ENCODE results near the gene OXGR1.
"Not testable (repeated sequence)": the region's sequence is repeated elsewhere in the genome, so short reads cannot be mapped to it uniquely, and the experiment has no call there.

The OXGR1 gene

GRCh38 chr13:97004886-97005285 is 10.6 kb upstream of the OXGR1 start:
- no peak for DNase-seq

GRCh38 chr13:97004096-97004876 is 10.0 kb upstream of the OXGR1 start:
- no peak for DNase-seq

GRCh38 chr13:97003071-97003470 is 8.8 kb upstream of the OXGR1 start:
- DNase-seq, result no peak

GRCh38 chr13:97002581-97002980 is 8.3 kb upstream of the OXGR1 start:
- no peak for DNase-seq

GRCh38 chr13:97001636-97002035 is 7.4 kb upstream of the OXGR1 start:
- DNase-seq, result no peak

GRCh38 chr13:97000295-97000925 is 6.1 kb upstream of the OXGR1 start:
- DNase-seq, result no peak

- no peak for DNase-seq
Observed at GRCh38 chr13:96999091-96999490, 4.8 kb upstream of the OXGR1 start.

- no peak for DNase-seq
Observed at GRCh38 chr13:96998051-96998450, 3.8 kb upstream of the OXGR1 start.

GRCh38 chr13:96996886-96997285 is 2.6 kb upstream of the OXGR1 start:
- no peak for DNase-seq

GRCh38 chr13:96996107-96996506 is 1.8 kb upstream of the OXGR1 start:
- DNase-seq, result no peak

- no peak for DNase-seq
Observed at GRCh38 chr13:96994858-96995243, 575 bp upstream of the OXGR1 start.

- DNase-seq, result no peak
Observed at GRCh38 chr13:96993634-96994016, 651 bp downstream of the OXGR1 start.

GRCh38 chr13:96992633-96993032 is 1.6 kb downstream of the OXGR1 start:
- DNase-seq, result no peak

- DNase-seq, result no peak
Observed at GRCh38 chr13:96991072-96991471, 3.2 kb downstream of the OXGR1 start.

GRCh38 chr13:96988441-96988840 is 5.8 kb downstream of the OXGR1 start:
- no peak for DNase-seq

GRCh38 chr13:96984051-96984508 is 10.2 kb downstream of the OXGR1 start:
- no peak for DNase-seq

GRCh38 chr13:96982672-96983071 is 11.6 kb downstream of the OXGR1 start:
- no peak for DNase-seq

- DNase-seq, result not testable (repeated sequence)
Observed at GRCh38 chr13:96979861-96980260, 14.4 kb downstream of the OXGR1 start.

- DNase-seq, result no peak
Observed at GRCh38 chr13:96968027-96968426, 26.2 kb downstream of the OXGR1 start.

- no peak for DNase-seq
Observed at GRCh38 chr13:96967248-96967745, 27.0 kb downstream of the OXGR1 start.

- DNase-seq, result no peak
Observed at GRCh38 chr13:96966415-96967102, 27.7 kb downstream of the OXGR1 start.

- no peak for DNase-seq
Observed at GRCh38 chr13:96963786-96964475, 30.3 kb downstream of the OXGR1 start.

- DNase-seq, result no peak
Observed at GRCh38 chr13:96960379-96960778, 33.9 kb downstream of the OXGR1 start.
